ENCODE data around the gene ODAD2. TPM values are rescaled to one million over a fixed set of nuclear protein-coding genes. Genes with fewer than 3 reads are reported as not detected.

The ODAD2 gene
- total RNA-seq, 2 experiments from 2014 or later: not detected

DNA sequence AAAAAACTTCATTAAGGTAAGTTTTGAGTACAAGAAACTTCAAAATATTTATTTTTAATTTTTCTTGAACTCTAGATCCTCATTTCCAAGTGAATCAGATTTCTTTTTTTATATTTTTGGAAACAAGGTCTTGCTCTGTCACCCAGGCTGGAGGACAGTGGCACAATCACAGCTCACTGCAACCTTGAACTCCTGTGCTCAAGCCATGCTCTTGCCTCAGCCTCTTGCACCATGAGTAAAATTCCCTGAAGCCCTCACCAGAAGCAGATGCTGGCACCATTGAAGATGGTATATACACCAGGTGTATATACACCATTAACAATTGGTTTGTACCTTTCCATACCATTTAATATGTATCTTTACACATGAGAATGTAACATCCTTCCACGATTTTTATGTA, 45.1 kb upstream of the ODAD2 start:
- POLR2A ChIA-PET: interaction anchor here (0.7 kb wide), 1 partner anchor 47 kb away, joined by 4 read pairs; no protein-coding TSS in a partner anchor
- ATAC-seq (ENCODE audit: poor library complexity) (no peak), DNase-seq (no peak)
- Mint-ChIP-seq H3K27ac (no peak overlapping the region), H3K9me3 (peaks cover 5% of the 10 kb centered on the region), H3K4me1 (ENCODE audit: low read depth) (no peaks in the 10 kb centered on the region), H3K36me3 (ENCODE audit: low read depth) (peaks cover 7% of the 10 kb centered on the region), H3K27me3 (no peaks in the 10 kb centered on the region), H3K4me3 (no peak overlapping the region)
- Histone ChIP-seq H3K27ac (ENCODE audit: low read depth in 1 of 2, low read length in 2 of 2) (no peak overlapping the region), H3K9me3 (ENCODE audit: control insufficient read depth in 1 of 2, insufficient read depth in 1 of 2, low read length in 2 of 2) (no peaks in the 10 kb centered on the region), H3K27me3 (ENCODE audit: control insufficient read depth in 1 of 2, insufficient read depth in 2 of 2, low read length in 2 of 2) (peaks cover under 1 to 13% of the 10 kb centered on the region in 2 experiments), H3K4me1 (ENCODE audit: insufficient read depth, low read length) (no peaks in the 10 kb centered on the region), H3K4me3 (ENCODE audit: low read length) (no peak overlapping the region), H3K36me3 (ENCODE audit: insufficient read depth, low read length) (no peaks in the 10 kb centered on the region)
- CTCF ChIA-PET: no interaction called here
- TF ChIP-seq, protein P1, sequence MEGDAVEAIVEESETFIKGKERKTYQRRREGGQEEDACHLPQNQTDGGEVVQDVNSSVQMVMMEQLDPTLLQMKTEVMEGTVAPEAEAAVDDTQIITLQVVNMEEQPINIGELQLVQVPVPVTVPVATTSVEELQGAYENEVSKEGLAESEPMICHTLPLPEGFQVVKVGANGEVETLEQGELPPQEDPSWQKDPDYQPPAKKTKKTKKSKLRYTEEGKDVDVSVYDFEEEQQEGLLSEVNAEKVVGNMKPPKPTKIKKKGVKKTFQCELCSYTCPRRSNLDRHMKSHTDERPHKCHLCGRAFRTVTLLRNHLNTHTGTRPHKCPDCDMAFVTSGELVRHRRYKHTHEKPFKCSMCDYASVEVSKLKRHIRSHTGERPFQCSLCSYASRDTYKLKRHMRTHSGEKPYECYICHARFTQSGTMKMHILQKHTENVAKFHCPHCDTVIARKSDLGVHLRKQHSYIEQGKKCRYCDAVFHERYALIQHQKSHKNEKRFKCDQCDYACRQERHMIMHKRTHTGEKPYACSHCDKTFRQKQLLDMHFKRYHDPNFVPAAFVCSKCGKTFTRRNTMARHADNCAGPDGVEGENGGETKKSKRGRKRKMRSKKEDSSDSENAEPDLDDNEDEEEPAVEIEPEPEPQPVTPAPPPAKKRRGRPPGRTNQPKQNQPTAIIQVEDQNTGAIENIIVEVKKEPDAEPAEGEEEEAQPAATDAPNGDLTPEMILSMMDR (IDR thresholded peaks at IDR 0.05): no peak
- intact Hi-C loops (cut with DNase I, micrococcal nuclease): no loop called here

DNA sequence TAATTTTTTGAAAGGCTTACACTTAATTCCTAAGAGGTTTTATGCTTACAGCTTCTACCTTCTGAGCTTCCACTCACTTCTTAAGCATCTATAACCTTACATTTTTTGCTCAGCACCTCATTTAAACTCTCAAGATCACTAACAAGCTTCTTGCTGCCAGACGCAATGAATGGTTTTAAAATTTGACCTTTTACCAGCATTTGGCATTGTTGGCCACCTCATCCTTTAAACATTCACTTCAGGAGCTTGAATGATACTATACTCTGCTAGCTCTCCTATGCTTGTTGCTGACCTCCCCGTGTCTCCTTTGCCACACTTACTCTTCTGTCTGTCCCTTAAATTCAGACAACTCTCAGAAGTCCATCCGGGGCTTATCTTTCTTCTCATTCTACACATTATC, 37.7 kb upstream of the ODAD2 start:
- Histone ChIP-seq H3K9me3 (ENCODE audit: control insufficient read depth in 1 of 2, insufficient read depth in 1 of 2, low read length in 2 of 2) (no peaks in the 10 kb centered on the region), H3K4me3 (ENCODE audit: low read length) (no peak overlapping the region), H3K4me1 (ENCODE audit: insufficient read depth, low read length) (no peaks in the 10 kb centered on the region), H3K27me3 (ENCODE audit: control insufficient read depth in 1 of 2, insufficient read depth in 2 of 2, low read length in 2 of 2) (peaks cover 5 to 17% of the 10 kb centered on the region in 2 experiments), H3K36me3 (ENCODE audit: insufficient read depth, low read length) (no peaks in the 10 kb centered on the region), H3K27ac (ENCODE audit: low read depth in 1 of 2, low read length in 2 of 2) (no peak overlapping the region)
- CTCF ChIA-PET: no interaction called here
- POLR2A ChIA-PET: interaction anchor here (0.6 kb wide), 1 partner anchor 200 kb away, joined by 4 read pairs; no protein-coding TSS in a partner anchor
- no peaks in the 10 kb centered on the region for H3K36me3 Mint-ChIP-seq (ENCODE audit: low read depth)
- no peak overlapping the region for H3K27ac Mint-ChIP-seq
- intact Hi-C loops (cut with DNase I, micrococcal nuclease): no loop called here
- ATAC-seq (ENCODE audit: poor library complexity) (no peak), DNase-seq (no peak)
- TF ChIP-seq, protein P1 (IDR thresholded peaks at IDR 0.05): no peak
- no peak overlapping the region for H3K4me3 Mint-ChIP-seq
- peaks cover 20% of the 10 kb centered on the region for H3K27me3 Mint-ChIP-seq
- H3K4me1 Mint-ChIP-seq (ENCODE audit: low read depth): no peaks in the 10 kb centered on the region
- no peaks in the 10 kb centered on the region for H3K9me3 Mint-ChIP-seq

DNA sequence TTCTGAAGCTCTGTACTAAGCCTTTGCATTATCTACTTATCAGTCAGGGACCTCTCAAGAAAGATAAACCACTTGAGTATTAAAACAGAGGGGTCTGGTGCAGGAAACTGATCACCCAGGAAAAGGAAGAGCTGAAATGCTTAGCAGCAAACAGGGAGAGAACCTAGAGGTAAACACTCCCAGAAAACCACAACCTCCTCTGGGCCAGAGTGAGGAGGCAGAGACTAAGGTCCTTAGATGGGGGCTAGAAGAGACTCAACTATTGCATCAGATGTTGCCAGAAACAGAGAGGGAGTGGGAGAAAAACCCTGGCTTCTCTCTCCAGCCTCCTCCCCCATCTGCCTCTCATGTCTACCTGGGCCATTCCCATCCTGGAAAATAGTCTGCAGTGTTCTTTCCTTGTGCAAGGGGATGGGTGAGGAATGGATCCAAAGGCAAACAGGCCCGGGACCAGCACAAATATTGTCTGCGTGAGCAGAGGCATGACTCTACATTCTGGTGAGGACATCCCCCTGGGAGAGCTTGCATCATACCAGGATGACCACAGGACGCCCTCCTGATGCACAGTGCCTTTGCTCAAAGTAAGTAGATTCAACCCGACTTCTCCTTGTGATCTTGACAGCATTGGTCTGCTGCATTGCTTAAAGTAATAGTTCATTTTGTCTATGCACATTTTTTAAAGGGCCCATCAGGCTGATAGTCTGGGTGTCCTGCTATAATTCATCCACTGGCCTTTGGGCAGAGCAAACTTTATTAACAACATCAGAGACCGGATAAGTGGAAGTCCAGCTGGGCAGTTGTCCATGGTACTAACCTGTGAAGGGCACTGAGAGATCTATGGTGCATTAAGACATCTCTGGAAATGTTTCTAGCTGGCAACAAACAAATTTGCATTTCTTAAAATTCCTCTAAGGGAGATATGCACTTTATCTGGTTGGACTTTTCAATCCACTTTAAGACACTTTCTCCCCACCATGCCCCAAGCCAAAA, 22.4 kb upstream of the ODAD2 start:
- no peak overlapping the region for H3K27ac ChIP-seq (ENCODE audit: low read depth in 1 of 2, low read length in 2 of 2)
- TF ChIP-seq, protein P1 (IDR thresholded peaks at IDR 0.05): no peak
- Mint-ChIP-seq H3K4me1 (ENCODE audit: low read depth) (no peaks in the 10 kb centered on the region), H3K4me3 (no peak overlapping the region), H3K36me3 (ENCODE audit: low read depth) (no peaks in the 10 kb centered on the region), H3K27ac (no peak overlapping the region), H3K9me3 (no peaks in the 10 kb centered on the region), H3K27me3 (peaks cover 35% of the 10 kb centered on the region)
- no peaks in the 10 kb centered on the region for H3K4me1 ChIP-seq (ENCODE audit: insufficient read depth, low read length)
- ChIA-PET CTCF (no interaction called here), POLR2A (no interaction called here)
- H3K36me3 ChIP-seq (ENCODE audit: insufficient read depth, low read length): no peaks in the 10 kb centered on the region
- intact Hi-C loops (cut with DNase I, micrococcal nuclease): no loop called here
- DNase-seq (no peak), ATAC-seq (ENCODE audit: poor library complexity) (no peak)
- peaks cover 13 to 16% of the 10 kb centered on the region in 2 experiments for H3K27me3 ChIP-seq (ENCODE audit: control insufficient read depth in 1 of 2, insufficient read depth in 2 of 2, low read length in 2 of 2)
- H3K4me3 ChIP-seq (ENCODE audit: low read length): no peak overlapping the region
- H3K9me3 ChIP-seq (ENCODE audit: control insufficient read depth in 1 of 2, insufficient read depth in 1 of 2, low read length in 2 of 2): no peaks in the 10 kb centered on the region

Measured in CD4-positive, alpha-beta T cell (primary cell).